ENCODE data around the gene TMEM259. TPM values are rescaled to one million over a fixed set of nuclear protein-coding genes. Genes with fewer than 3 reads are reported as not detected.

TMEM259 gene
- total RNA-seq, 1 experiment from 2014 or later = 171 TPM

DNA sequence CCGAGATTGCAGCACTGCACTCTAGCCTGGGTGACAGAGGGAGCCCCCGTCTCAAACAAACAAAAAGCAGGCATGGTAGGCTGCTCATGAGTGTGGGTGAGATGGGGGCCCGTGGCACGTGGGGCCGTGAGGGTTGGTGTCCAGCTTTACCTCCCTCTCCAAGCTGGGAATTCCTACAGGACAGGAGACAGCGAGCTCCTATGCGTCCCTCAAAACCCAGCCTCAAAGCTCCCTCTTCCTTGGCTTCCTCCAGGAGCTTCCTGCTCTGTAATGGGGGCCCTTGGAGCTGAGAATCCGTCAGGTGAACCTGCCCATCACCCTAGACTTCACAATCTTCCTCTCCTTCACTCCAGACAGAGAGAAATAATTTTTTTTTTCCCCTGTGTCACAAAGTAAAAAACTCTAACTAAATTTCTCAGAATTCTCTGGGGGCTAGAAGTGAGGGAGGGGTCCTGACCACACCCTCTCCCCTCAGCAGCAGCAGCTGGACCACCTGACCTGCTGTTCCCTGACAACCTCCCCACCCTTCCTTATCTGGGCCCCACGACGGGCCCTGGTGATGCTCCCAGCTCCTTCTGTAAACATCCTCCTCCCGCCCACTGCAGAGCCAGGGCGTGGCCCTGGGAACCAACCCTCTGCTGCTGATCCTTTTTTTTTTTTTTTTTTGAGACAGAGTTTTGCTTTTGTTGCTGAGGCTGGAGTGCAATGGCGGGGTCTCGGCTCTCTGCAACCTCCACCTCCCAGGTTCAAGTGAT, 58.9 kb downstream of the TMEM259 start:
- no CpG with 5 or more reads among the region's 14 CpGs for WGBS (ENCODE audit: extremely low coverage, insufficient read length, low lambda C conversion rate)
- Histone ChIP-seq H3K4me1 (ENCODE audit: insufficient read depth, low read length) (no peaks in the 10 kb centered on the region), H3K27me3 (ENCODE audit: insufficient read depth, low read length) (no peaks in the 10 kb centered on the region), H2BK15ac (ENCODE audit: low read depth, low read length) (no peak overlapping the region), H3K79me2 (ENCODE audit: insufficient read depth, low read length) (no peaks in the 10 kb centered on the region), H3K27ac (ENCODE audit: insufficient read length, low read depth, low read length) (no peak overlapping the region), H3K79me1 (ENCODE audit: insufficient read depth, low read depth, low read length, poor library complexity, severe bottlenecking) (no peaks in the 10 kb centered on the region), H2AFZ (ENCODE audit: low read length) (no peak overlapping the region), H2AK5ac (ENCODE audit: insufficient read length, low read length) (no peak overlapping the region), H2BK5ac (ENCODE audit: insufficient read length, low read length) (no peak overlapping the region), H4K20me1 (ENCODE audit: control insufficient read depth, insufficient read depth, insufficient read length) (no peaks in the 10 kb centered on the region), H3T11ph (ENCODE audit: low read length) (no peak overlapping the region), H2BK120ac (ENCODE audit: low read depth, low read length, poor library complexity, severe bottlenecking) (no peak overlapping the region), H2BK20ac (ENCODE audit: low read depth, low read length, poor library complexity, severe bottlenecking) (no peak overlapping the region), H2BK12ac (ENCODE audit: insufficient read length, low read depth, low read length) (no peak overlapping the region), H4K8ac (replicated peaks; ENCODE audit: insufficient read length, low read depth, low read length) (no peak overlapping the region), H3K18ac (ENCODE audit: insufficient read length, low read depth, low read length) (no peak overlapping the region), H3K4ac (ENCODE audit: low read depth, low read length) (no peak overlapping the region), H4K5ac (ENCODE audit: insufficient read length, low read depth, low read length) (no peak overlapping the region), H3K14ac (ENCODE audit: insufficient read depth, low read length) (no peak overlapping the region), H3K9me3 (ENCODE audit: control insufficient read depth, low read depth, low read length) (no peaks in the 10 kb centered on the region), H3K23me2 (ENCODE audit: insufficient read length, low read depth, low read length, poor library complexity, severe bottlenecking) (no peaks in the 10 kb centered on the region), H3K23ac (ENCODE audit: insufficient read length, low read depth, low read length) (no peak overlapping the region), H3K56ac (ENCODE audit: insufficient read length, low read depth, low read length) (no peak overlapping the region), H3K9ac (ENCODE audit: extremely low read depth, insufficient read length, low read length) (no peak overlapping the region), H4K91ac (ENCODE audit: insufficient read length, low read depth, low read length) (no peak overlapping the region), H3K4me2 (ENCODE audit: insufficient read depth, insufficient read length, low read length) (no peak overlapping the region)
- H3K4me3 Mint-ChIP-seq = no peak overlapping the region; a peak in 1 of 5 replicates
- H3K27me3 Mint-ChIP-seq (ENCODE audit: low read depth) = no peaks in the 10 kb centered on the region
- H3K27ac Mint-ChIP-seq = peak overlapping the region in 2 of 3 experiments; percentile 25 to 40; a peak in 2 of 7 replicates
- H3K4me1 Mint-ChIP-seq = peaks cover 4 to 31% of the 10 kb centered on the region in 2 experiments
- H3K36me3 Mint-ChIP-seq (ENCODE audit: insufficient read depth in 1 of 3, low read depth in 3 of 3) = peaks cover 28 to 58% (median 47%) of the 10 kb centered on the region in 3 experiments
- no peak for DNase-seq
- TF ChIP-seq, protein P1, sequence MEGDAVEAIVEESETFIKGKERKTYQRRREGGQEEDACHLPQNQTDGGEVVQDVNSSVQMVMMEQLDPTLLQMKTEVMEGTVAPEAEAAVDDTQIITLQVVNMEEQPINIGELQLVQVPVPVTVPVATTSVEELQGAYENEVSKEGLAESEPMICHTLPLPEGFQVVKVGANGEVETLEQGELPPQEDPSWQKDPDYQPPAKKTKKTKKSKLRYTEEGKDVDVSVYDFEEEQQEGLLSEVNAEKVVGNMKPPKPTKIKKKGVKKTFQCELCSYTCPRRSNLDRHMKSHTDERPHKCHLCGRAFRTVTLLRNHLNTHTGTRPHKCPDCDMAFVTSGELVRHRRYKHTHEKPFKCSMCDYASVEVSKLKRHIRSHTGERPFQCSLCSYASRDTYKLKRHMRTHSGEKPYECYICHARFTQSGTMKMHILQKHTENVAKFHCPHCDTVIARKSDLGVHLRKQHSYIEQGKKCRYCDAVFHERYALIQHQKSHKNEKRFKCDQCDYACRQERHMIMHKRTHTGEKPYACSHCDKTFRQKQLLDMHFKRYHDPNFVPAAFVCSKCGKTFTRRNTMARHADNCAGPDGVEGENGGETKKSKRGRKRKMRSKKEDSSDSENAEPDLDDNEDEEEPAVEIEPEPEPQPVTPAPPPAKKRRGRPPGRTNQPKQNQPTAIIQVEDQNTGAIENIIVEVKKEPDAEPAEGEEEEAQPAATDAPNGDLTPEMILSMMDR (conservative IDR thresholded peaks at IDR 0.05) = no peak
- H3K9me3 Mint-ChIP-seq = peaks cover 2 to 4% of the 10 kb centered on the region in 2 experiments; a peak in 3 of 5 replicates

Measured in H9 (cell line).